ENCODE data around the gene DCT. TPM values are rescaled to one million over a fixed set of nuclear protein-coding genes. Genes with fewer than 3 reads are reported as not detected.

The DCT gene
- total RNA-seq, 1 experiment from 2014 or later = 0.12 TPM

- Histone ChIP-seq H3K9me3 (ENCODE audit: control insufficient read depth in 1 of 2, insufficient read depth in 1 of 2, low read depth in 1 of 2, low read length in 2 of 2) (no peaks in the 10 kb centered on the region), H3K4me3 (replicated peaks in 1 of 2; ENCODE audit: low read depth in 1 of 2, low read length in 2 of 2) (no peak overlapping the region), H3K36me3 (ENCODE audit: control insufficient read depth in 1 of 2, insufficient read depth in 2 of 2, low read length in 2 of 2) (no peaks in the 10 kb centered on the region), H3K27ac (ENCODE audit: low read depth, low read length) (no peak overlapping the region), H4K20me1 (ENCODE audit: insufficient read depth) (no peaks in the 10 kb centered on the region), H3K9me2 (ENCODE audit: insufficient read depth) (no peaks in the 10 kb centered on the region), H3K27me3 (ENCODE audit: insufficient read depth, low read length) (peaks cover 5% of the 10 kb centered on the region; the same call in 1 of the 2 replicates), H3K4me1 (ENCODE audit: control insufficient read depth in 1 of 2, insufficient read depth in 2 of 2, low read length in 2 of 2) (no peaks in the 10 kb centered on the region), H3K4me2 (ENCODE audit: low read length) (no peak overlapping the region), H3K79me2 (ENCODE audit: insufficient read depth, low read length) (no peaks in the 10 kb centered on the region), H3K9ac (ENCODE audit: low read length) (no peak overlapping the region), H2AFZ (ENCODE audit: low read depth, low read length, poor library complexity, severe bottlenecking) (no peak overlapping the region)
- intact Hi-C loops (cut with micrococcal nuclease) = no loop called here
- TF ChIP-seq RAD21 (IDR thresholded peaks at IDR 0.05; ENCODE audit: low read depth) = no peak
- no peak for TF ChIP-seq ZBTB33 (IDR thresholded peaks at IDR 0.05; ENCODE audit: extremely low read depth, insufficient replicate concordance, low read length)
- no peak for TF ChIP-seq ELF1 (IDR thresholded peaks at IDR 0.05; ENCODE audit: borderline replicate concordance, low read depth)
- no peak for TF ChIP-seq SIN3A (IDR thresholded peaks at IDR 0.05; ENCODE audit: low read depth)
- TF ChIP-seq REST (IDR thresholded peaks at IDR 0.05; ENCODE audit: low read depth) = no peak
- TF ChIP-seq SP1 (IDR thresholded peaks at IDR 0.05; ENCODE audit: low read depth) = no peak
- CTCF ChIA-PET = no interaction called here
- DNase-seq (ENCODE audit: low read depth, low spot score) (no peak), ATAC-seq (no peak)
- BruUV-seq (replicated peaks) = no TSS peak
- POLR2A ChIA-PET = no interaction called here
- RAD21 ChIA-PET (ENCODE audit: low non-redundant PET in 1 of 2, low total read pairs in 2 of 2, uncharacterized antibody in 2 of 2, unreplicated experiment in 2 of 2) = no interaction called here
Measured at GRCh38 chr13:94444826-94445225, 34.7 kb downstream of the DCT start.

Measured in HCT116 (cell line).